HG03432 (cell line): Measurements from ENCODE around the gene STRN4.

Source experiments
- ATAC-seq: cut with Tn5 transposase; IDR thresholded peaks from one replicate; pipeline ENCODE4 v1.9.1; 2021; ENCODE audit warnings: mild to moderate bottlenecking, moderate library complexity; ENCODE audit not compliant: unreplicated experiment

Gene STRN4

GRCh38 chr19:46678110-46678732, 68.0 kb downstream of the STRN4 start:
- ATAC-seq, result no peak

- ATAC-seq, result no peak
These were observed 71.7 kb downstream of the STRN4 start for GRCh38 chr19:46674416-46675178.

GRCh38 chr19:46670813-46671212, 75.4 kb downstream of the STRN4 start:
- ATAC-seq, result no peak
